Gastrocnemius medialis (tissue), 4 donors: Measurements from ENCODE around the gene DLX3.

Source experiments
- CTCF ChIP-seq, 5 experiments: fragments of 450-650 bp in 3 of 5; fragments of 200-600 bp in 2 of 5; sonication (generic) in 2 of 5; IDR thresholded peaks in 4 of 5; conservative IDR thresholded peaks in 1 of 5; 1 replicate in 4 of 5; 2 replicates in 1 of 5; pipeline ENCODE4 v1.5.1; 2016 to 2019; ENCODE audit warnings: antibody characterized with exemption in 5 of 5, mild to moderate bottlenecking in 3 of 5, moderate library complexity in 3 of 5
- POLR2A ChIP-seq, 2 donors: fragments of 450-650 bp; IDR thresholded peaks; one replicate each; pipeline ENCODE4 v1.6.1; 2017; ENCODE audit warnings: antibody characterized with exemption in 2 of 2, mild to moderate bottlenecking in 2 of 2, moderate library complexity in 2 of 2

- TF ChIP-seq CTCF (IDR thresholded peaks at IDR 0.05 in 4 of 5, conservative IDR thresholded peaks at IDR 0.05 in 1 of 5) (no peak), POLR2A (IDR thresholded peaks at IDR 0.05) (no peak)
Observed at GRCh38 chr17:50029185-50029584, 34.2 kb upstream of the DLX3 start.
